ENCODE results near the gene OCSTAMP.

GRCh38 chr20:46592580-46593362 is 42.3 kb upstream of the OCSTAMP start:
- peak; percentile 31 for TF ChIP-seq CTCF (IDR thresholded peaks at IDR 0.05)
- no peak for TF ChIP-seq ZFX (IDR thresholded peaks at IDR 0.05; ENCODE audit: borderline replicate concordance)

Measured in 22Rv1 (cell line).